Measurements from ENCODE around the gene PAX8.
A peak's percentile ranks its signal among the peaks of the same experiment; 100 is the strongest.

PAX8 gene

DNA sequence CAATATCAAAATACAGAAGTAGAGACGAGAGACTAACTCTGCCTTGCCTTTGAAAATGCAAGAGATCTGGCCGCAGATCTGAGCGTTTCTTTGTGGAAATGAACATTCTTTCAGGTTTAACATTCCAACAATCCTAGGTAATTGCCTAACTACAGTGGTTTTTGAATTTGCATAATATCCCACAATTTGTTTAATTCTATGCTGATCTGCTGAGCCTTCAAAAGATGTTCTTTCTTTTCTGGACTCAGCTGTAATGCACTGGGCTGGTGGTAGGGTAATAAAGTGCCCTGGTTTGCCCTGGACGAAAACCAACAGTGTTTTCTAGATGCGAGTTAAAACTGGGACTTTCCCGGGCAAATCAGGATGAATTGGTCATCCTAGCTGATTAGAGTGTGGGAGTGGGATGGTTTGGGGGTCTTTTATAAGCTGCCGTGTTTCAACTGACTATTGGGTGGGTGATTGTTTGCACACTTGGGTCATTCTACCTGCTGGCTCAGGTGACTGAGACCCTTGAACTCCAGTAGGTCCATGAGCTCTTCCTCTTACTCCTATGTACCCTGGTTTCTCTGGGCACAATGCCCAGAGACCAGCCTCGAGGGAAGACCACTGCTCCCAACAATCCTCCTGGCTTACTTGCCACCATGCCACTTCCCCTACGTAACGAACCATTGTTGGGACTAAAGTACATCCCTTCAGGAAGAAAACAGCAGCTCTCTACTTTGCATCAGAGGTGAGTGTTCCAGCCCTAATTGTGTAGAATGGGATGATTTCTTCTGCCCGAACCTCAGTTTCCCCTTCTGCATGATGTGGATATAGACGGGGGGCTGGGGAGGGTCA lies 3.4 kb upstream of the PAX8 start:
- Mint-ChIP-seq H3K27me3 (ENCODE audit: low read depth) (peaks cover 70% of the 10 kb centered on the region), H3K27ac (no peak overlapping the region), H3K9me3 (no peaks in the 10 kb centered on the region), H3K4me3 (no peak overlapping the region), H3K4me1 (ENCODE audit: low read depth) (peaks cover 2% of the 10 kb centered on the region), H3K36me3 (ENCODE audit: low read depth) (no peaks in the 10 kb centered on the region)

DNA sequence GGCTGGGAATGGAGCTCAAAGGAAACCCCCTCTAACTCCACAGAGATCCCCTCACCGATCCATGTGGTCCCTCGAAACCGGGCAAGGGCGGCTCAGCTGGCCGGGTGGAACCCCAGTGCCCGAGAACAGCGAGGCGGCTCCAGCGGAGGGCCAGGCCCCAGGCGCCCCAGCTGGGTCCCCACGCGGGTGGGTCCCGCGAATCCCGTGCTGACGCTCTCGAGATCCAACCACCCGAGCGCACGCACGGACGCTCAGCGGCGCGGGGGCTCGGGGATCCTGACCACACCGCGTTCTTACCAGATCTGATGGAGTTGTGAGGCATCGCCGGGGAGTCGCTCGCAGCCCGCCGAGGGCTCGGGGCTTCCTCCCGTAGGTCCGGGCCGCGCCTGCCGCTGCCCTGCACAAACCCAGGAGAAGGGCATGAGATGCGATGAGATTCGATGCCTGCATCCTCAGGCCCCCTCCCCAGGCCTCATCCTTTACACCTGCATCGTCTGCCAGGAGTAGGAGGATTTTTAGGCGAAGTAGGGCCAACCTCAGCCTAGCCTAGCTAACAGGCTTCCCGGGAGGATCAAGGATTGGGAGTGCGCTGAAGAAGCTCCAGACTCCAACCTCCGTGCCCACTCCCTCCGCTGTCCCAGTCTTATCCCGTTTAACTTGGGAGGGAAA lies 514 bp downstream of the PAX8 start:
- Mint-ChIP-seq H3K9me3 (no peaks in the 10 kb centered on the region), H3K27me3 (ENCODE audit: low read depth) (peaks cover 89% of the 10 kb centered on the region), H3K4me3 (no peak overlapping the region), H3K36me3 (ENCODE audit: low read depth) (no peaks in the 10 kb centered on the region), H3K4me1 (ENCODE audit: low read depth) (peaks cover 12% of the 10 kb centered on the region), H3K27ac (no peak overlapping the region)

DNA sequence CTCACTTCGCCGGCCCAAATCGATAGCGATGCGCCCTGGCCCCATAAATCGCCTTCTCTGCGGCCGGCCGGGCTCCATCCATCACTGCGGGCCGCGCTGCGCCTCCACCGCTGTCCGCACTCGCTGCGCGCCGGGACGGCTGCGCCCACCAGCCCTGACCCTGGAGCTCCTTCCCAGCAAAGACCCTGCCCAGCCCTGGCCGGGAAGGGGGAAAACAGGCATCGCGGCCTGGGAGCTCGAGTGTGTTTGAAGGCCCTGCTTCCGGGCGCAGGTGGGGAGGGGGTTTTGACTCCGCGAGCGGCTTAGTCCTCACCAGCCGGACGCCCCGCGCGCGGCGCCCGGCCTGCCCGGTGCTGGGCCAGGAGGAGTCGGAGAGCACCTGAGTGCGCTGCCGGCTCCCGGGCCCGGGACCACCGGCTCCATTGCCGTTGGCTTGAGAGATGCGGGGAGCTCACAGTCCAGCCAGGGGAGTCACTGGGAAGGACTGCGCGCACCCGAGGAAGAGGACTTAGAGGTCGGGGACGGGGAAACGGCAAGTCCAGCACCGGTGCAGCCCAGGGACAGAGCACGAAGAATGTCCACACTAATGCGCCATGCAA lies 1.1 kb downstream of the PAX8 start:
- Mint-ChIP-seq H3K4me3 (no peak overlapping the region), H3K27me3 (ENCODE audit: low read depth) (peaks cover 92% of the 10 kb centered on the region), H3K27ac (no peak overlapping the region), H3K9me3 (no peaks in the 10 kb centered on the region), H3K4me1 (ENCODE audit: low read depth) (peaks cover 16% of the 10 kb centered on the region), H3K36me3 (ENCODE audit: low read depth) (no peaks in the 10 kb centered on the region)

DNA sequence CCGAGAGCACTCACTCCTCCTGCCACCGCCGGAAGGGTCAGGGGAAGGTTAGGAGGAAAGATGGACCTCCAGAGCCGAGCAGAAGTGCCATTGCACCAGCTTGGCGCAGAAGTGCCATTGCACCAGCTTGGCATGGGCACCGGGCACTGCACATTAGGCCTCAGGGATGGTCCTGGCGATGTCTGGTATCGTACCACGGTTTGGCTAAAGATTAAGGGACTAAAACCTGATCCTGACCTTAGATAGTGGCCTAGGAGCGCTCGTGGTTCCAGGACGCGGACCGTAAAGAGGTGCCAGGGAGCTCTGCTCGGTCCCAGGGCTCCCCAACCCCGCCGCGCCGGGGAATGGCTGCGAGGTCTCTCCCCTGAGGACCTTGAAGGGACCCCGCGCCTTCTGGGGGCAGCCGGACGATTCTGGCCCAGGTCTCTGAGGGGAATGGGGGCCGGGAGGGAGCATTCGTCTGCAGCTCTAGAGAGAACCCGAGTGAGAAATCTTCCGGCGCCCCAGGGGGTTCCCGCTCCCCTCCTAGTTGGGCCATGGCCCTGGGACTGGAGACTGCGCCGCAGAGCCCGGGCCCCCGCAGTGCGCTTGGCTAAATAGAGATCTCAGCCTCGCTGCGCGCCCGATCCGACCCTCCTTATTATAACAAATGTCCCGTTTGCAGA lies 1.8 kb downstream of the PAX8 start:
- Mint-ChIP-seq H3K9me3 (no peaks in the 10 kb centered on the region), H3K27me3 (ENCODE audit: low read depth) (peaks cover 92% of the 10 kb centered on the region), H3K4me1 (ENCODE audit: low read depth) (peaks cover 16% of the 10 kb centered on the region), H3K27ac (no peak overlapping the region), H3K4me3 (no peak overlapping the region), H3K36me3 (ENCODE audit: low read depth) (no peaks in the 10 kb centered on the region)

DNA sequence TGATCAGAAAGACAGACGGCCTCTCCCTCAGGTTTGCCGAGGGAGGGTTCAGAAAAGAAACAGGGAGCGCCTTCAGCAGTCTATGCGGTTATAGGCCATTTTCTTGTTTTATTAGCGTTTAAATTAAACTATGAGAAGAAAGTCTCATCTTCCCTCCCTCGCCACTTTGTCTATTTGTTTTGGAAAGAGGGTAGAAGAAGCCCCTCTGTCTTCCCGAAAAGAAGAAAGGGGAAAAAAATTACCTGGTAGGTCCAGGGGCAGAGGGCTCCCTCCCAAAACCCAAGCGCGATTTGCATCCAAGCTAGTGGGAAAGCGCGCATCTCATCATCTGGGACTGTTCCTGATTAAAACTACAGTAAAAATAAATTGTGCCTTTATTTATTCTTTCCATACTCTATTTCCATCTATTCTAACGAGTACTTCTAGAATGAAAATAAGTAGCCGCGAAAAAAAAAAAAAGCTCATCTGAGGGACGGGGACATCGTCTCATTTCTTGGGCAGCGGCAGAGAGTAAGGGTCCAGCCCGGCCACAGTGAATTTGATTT lies 2.4 kb downstream of the PAX8 start:
- peaks cover 92% of the 10 kb centered on the region for H3K27me3 Mint-ChIP-seq (ENCODE audit: low read depth)
- H3K27ac Mint-ChIP-seq: peak overlapping the region; percentile 15
- no peaks in the 10 kb centered on the region for H3K36me3 Mint-ChIP-seq (ENCODE audit: low read depth)
- H3K4me3 Mint-ChIP-seq: no peak overlapping the region
- H3K9me3 Mint-ChIP-seq: no peaks in the 10 kb centered on the region
- H3K4me1 Mint-ChIP-seq (ENCODE audit: low read depth): peaks cover 16% of the 10 kb centered on the region

DNA sequence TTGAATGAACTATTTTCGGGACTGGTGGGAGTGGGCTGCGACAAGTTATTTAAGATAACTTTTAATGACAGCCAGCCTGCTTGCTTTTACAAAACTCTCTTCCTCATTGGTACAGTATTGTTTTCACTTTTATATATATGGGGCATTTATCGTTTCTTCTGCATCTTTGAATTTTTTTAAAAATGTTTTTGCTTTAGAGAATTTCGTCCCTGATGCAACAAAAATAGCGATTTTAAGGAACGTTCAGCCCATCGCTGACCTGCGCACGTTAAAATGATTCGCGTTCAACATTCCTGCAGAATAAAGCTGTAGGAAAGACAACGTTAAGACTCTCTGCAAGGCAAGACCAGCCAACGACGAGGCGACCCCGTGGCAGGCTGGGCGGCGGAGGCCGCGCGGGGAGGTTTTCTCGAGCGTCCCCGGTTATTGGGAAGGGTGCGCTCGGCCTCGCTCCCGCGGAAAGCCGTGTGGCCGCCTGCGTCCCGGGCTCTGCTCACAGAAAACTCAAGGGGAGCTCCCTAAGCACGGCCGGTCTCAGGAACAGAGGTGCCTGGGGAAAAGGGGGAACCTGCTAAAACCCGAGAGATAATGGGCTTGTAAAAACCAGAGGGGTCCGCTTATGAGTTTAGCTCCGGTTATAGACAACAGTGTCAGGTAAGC lies 3.0 kb downstream of the PAX8 start:
- Mint-ChIP-seq H3K27ac (no peak overlapping the region), H3K27me3 (ENCODE audit: low read depth) (peaks cover 91% of the 10 kb centered on the region), H3K4me1 (ENCODE audit: low read depth) (peaks cover 16% of the 10 kb centered on the region), H3K4me3 (no peak overlapping the region), H3K9me3 (no peaks in the 10 kb centered on the region), H3K36me3 (ENCODE audit: low read depth) (no peaks in the 10 kb centered on the region)

DNA sequence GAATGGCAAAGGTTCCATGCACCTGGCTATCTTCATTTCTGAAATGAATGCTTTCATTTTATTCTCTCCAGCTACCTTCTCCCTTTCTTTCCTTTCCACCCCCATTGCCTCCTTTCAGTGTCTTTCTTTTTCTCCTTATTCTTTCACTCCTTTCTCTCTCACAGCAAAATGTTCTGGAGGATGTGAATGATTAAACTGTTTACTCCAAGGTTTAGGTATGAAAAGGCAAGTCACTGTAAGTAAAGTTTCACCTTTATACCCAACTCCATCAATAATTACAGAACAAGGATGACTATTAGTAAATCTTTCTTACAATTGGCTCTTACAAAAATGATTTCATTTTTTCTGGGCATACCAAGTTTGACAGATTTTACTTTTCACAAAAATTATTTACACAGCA lies 4.3 kb downstream of the PAX8 start:
- Mint-ChIP-seq H3K27me3 (ENCODE audit: low read depth) (peaks cover 89% of the 10 kb centered on the region), H3K36me3 (ENCODE audit: low read depth) (no peaks in the 10 kb centered on the region), H3K9me3 (no peaks in the 10 kb centered on the region), H3K4me1 (ENCODE audit: low read depth) (peaks cover 16% of the 10 kb centered on the region), H3K4me3 (no peak overlapping the region), H3K27ac (no peak overlapping the region)

DNA sequence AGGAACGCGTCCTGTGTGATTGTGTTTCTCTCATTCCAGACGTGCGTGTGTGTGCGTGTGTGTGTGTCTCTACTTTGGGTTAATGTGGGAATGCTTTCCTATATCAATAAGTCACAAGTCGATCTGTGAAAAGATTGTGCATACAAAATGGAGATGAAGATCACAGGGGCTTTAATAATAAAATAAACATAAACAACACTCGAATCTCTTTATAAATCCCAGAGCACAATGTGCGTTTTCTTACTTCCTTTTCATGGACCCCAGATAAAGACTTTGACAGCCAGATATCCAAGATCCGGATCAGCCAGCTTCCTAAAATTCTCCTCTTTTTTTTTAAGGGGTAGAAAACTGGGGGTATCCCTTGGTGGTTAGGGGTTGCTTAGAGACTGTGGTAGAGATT lies 4.7 kb downstream of the PAX8 start:
- H3K27me3 Mint-ChIP-seq (ENCODE audit: low read depth): peaks cover 87% of the 10 kb centered on the region

DNA sequence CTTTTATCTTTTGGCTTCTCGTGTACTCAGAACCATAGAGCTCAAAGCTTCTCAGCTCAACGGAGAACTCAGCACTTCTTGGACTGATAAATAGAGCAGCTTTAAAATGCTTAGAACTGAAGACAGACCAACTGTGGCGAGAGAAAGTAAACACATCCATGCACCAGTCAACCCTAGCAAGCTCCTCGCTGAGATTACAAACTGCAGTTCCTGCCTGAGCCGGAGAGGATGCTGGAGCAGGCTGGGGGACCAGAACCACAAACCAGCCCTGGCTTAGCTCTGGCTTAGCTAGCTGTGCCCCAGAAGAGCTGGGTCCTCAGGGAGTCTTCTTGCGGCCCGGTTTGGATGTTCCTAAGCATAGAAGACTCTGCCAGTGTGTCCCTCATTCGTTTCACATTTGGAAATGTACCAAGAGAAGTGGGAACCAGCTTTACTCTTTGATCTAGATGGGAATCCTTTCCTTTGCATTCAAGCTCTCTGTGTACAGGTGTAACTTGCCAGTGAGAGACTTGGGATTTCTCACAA lies 5.6 kb downstream of the PAX8 start:
- Mint-ChIP-seq H3K4me1 (ENCODE audit: low read depth) (peaks cover 16% of the 10 kb centered on the region), H3K27ac (no peak overlapping the region), H3K36me3 (ENCODE audit: low read depth) (no peaks in the 10 kb centered on the region), H3K4me3 (no peak overlapping the region), H3K27me3 (ENCODE audit: low read depth) (peaks cover 82% of the 10 kb centered on the region), H3K9me3 (no peaks in the 10 kb centered on the region)

More for the DNA sequence above, 4.7 kb downstream of the PAX8 start:
- Mint-ChIP-seq H3K36me3 (ENCODE audit: low read depth) (no peaks in the 10 kb centered on the region), H3K4me1 (ENCODE audit: low read depth) (peaks cover 16% of the 10 kb centered on the region), H3K4me3 (no peak overlapping the region), H3K9me3 (no peaks in the 10 kb centered on the region), H3K27ac (no peak overlapping the region)

DNA sequence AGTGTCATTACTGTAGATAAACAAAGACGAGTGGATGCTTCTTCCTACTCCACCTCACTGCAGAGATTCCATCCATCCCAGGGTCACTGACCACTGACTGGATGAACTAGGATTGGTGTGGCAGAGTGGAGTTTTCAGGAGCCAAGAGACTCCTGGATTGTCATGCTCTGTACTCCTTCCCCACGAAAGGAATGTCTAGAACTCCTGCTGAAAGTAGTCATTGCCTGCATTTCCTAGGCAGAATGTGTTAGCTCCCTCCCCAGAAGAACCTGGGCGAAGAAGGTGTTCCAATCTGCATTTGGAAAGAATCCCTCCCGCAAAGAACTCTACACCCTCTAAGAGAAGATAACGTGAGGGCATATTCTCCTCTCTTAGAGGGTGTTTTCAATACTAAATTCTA lies 6.2 kb downstream of the PAX8 start:
- H3K4me3 Mint-ChIP-seq: no peak overlapping the region
- peaks cover 16% of the 10 kb centered on the region for H3K4me1 Mint-ChIP-seq (ENCODE audit: low read depth)
- H3K27ac Mint-ChIP-seq: no peak overlapping the region
- H3K36me3 Mint-ChIP-seq (ENCODE audit: low read depth): no peaks in the 10 kb centered on the region
- no peaks in the 10 kb centered on the region for H3K9me3 Mint-ChIP-seq
- H3K27me3 Mint-ChIP-seq (ENCODE audit: low read depth): peaks cover 79% of the 10 kb centered on the region

DNA sequence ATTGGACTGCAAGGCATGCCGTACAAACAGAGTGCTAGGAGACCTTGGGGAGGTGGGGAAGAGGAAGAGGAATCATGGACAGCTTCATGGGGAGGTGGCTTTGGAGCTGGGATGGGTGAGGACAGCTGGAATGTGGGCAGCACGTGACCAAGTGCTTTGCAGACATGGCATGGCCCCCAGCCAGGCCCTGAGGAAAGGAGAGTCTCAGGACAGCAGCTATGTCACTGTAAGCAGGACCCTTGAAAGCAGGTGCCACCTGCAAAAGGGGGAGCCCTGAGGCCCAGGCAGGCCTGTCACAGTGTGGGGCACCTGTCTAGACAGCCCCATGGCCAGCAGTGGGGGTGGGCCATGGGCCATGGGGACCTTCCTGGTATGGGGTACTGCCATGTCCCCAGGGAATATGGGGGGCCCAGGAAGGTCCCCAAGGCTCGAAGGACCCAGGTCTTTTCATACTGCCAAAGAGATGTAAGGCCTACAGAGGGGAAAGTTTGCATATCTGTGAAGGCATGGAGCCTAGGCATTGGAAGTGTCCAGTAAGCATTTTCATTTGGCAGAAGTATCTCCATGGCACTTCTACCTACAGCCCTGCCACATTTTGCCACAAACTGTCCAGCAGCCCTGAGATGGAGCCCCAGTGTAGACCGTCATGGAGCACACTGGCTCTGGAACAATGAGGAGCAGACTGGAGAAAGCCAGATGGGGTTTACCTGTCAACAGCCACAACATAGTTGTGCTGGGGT lies 9.9 kb downstream of the PAX8 start:
- Mint-ChIP-seq H3K27ac (no peak overlapping the region), H3K36me3 (ENCODE audit: low read depth) (peaks cover 2% of the 10 kb centered on the region), H3K4me1 (ENCODE audit: low read depth) (peaks cover 6% of the 10 kb centered on the region), H3K27me3 (ENCODE audit: low read depth) (peaks cover 67% of the 10 kb centered on the region), H3K4me3 (no peak overlapping the region), H3K9me3 (no peaks in the 10 kb centered on the region)

DNA sequence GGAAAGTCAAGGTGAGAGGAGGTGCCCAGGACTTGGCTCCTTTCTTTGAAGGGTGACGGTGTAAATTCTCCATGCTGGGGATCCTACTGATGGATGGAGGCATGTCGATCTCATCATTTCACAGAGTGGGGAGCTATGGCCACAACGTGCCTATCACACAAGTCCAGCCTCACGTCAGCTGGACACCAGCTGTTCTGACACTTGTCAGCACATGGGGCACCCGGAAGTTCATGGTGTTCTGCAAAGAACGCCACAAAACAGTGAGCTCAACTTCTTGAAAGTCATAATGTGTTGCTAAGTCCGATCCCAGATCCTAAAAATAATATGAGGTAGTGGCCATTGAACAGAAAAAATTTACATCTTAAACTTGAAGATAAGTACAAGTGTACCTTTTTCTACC lies 12.3 kb downstream of the PAX8 start:
- Mint-ChIP-seq H3K9me3 (no peaks in the 10 kb centered on the region), H3K4me3 (no peak overlapping the region), H3K36me3 (ENCODE audit: low read depth) (peaks cover 2% of the 10 kb centered on the region), H3K27me3 (ENCODE audit: low read depth) (peaks cover 58% of the 10 kb centered on the region), H3K27ac (no peak overlapping the region), H3K4me1 (ENCODE audit: low read depth) (no peaks in the 10 kb centered on the region)

DNA sequence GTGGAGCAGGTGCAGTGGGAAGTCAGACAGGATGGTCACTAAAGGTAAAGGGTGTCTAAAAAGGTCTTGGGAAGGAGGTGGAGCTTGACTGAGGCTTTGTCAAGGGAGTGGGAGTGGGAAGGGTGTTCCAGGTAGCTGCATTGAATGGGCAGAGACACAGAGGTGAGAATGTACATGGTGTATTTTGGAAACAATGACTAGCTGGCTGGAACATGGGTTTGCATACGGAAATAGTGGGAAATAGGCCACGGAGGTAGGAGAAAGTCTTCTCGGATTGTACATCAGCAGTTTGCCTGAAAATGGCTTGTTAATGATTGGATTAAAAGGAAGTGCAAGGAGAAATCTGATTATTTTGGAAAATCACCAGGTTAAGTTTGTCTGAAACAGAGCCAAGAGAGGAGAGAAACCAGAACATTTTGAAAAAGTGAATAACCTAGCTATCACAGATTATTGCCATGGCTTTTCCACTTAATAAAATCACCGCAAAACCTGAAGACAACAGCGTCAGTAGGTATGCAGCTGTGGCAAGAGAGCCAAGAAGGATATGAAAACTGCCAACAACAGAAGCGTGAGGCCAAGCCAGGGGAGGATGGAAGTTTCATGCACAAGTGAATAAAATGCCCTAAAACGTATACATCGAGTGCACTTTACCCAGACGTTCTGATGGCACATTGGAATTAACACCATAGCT lies 13.9 kb downstream of the PAX8 start:
- Mint-ChIP-seq H3K36me3 (ENCODE audit: low read depth) (peaks cover 4% of the 10 kb centered on the region), H3K4me3 (no peak overlapping the region), H3K9me3 (no peaks in the 10 kb centered on the region), H3K27me3 (ENCODE audit: low read depth) (peaks cover 46% of the 10 kb centered on the region), H3K4me1 (ENCODE audit: low read depth) (peaks cover 4% of the 10 kb centered on the region), H3K27ac (no peak overlapping the region)

All from T-helper 1 cell treated with Interleukin-12 subunit alpha and Interleukin-12 subunit beta and Interleukin-4 antibody, amounts not matched to agents 30 μg/mL and 1 μg/mL, for 36 hours (primary cell).